ENCODE data around the gene ANOS1.

ANOS1 gene

DNA sequence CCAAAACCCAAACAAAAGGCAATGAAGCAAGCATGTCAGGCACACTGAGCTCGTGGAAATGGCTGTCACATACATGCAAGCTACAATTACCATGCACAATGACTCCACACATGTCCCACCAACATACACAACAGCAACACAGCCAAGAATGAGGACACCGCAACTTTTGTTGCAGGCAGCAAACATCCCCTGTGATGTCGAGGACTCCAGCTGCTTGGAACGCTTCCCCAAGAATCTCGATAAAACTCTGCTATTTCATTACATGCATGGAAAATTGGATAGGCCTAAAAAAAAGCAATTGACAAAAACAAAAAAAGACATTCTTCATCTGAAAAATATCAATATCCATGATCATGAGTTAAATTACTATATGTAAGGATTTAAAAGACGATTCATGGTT is 11.8 kb downstream of the ANOS1 start:
- no peak for DNase-seq (ENCODE audit: low read depth in 3 of 3, low spot score in 1 of 3)

DNA sequence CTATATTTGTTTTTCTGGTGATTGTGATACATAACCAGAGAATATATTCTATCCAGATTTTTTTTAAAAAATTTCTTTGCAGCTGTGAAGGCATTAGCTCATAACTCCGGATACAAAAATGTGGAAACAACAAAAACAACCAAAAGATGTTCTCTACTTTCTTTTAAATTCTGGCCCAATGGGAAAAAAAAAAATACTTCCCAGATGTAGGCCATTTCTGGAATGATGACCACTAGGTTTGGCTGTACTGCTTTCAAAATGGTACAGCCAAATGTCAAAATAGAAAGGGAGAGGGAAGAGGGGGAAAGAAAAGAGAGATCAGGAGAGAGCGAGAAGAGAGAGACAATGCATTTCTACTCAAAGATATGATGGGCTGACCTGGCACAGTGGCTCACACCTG is 14.6 kb downstream of the ANOS1 start:
- no peak for DNase-seq (ENCODE audit: low read depth in 3 of 3, low spot score in 1 of 3)

DNA sequence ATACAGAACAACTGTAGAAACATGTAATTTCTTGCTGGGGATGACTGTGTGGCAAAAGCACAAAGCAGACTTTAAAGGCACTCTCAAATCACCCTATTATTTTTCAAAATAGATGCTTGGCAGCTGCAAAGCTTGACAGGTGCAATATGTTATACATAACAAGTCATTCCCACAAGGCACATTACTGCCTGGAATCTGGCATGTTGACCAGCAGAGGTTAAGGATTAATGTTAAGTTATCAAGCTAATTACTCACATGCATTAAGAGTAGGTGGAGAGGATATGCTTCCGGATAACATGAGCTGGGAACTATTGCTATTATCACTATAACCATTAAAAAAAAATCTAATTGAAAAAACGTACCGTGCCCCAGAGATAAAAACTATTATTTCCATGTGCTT is 17.8 kb downstream of the ANOS1 start:
- no peak for DNase-seq (ENCODE audit: low read depth in 3 of 3, low spot score in 1 of 3)

DNA sequence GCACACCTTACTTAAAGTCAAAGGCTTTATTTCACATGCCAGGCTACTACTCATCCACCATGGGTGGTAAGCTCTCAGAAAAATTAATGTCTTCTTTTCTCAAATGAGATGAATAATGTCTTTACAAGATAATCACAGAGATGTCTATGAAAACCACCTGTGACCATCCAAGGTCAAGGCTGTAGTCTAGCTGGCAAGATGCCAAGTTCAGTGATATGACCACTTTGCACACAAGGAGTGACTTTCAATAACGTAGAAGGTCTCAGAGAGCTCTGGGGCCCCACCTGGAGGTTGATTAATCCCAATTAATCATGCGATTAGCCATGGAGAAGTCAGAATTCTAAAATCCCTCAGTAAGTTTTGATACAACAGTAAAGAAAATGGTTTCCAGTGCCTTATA is 20.5 kb downstream of the ANOS1 start:
- DNase-seq (ENCODE audit: low read depth in 3 of 3, low spot score in 1 of 3) = no peak

DNA sequence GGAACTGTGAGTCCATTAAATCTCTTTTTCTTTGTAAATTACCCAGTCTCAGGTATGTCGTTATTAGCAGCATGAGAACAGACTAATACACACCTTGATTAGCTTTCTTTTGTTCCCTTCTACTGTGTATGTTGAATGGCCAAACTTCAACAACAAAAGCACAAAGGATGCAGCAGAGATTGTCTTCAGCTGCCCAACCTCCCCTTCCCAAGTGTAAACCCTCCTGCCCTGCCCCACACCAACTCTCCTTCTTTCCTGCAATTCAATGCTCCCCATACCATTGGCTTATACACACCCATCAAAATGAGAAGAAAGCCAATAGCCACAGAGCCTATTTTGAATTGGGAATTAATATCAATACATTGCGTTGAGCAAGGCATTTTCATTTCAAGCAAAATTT is 27.8 kb downstream of the ANOS1 start:
- DNase-seq (ENCODE audit: low read depth in 3 of 3, low spot score in 1 of 3) = no peak

DNA sequence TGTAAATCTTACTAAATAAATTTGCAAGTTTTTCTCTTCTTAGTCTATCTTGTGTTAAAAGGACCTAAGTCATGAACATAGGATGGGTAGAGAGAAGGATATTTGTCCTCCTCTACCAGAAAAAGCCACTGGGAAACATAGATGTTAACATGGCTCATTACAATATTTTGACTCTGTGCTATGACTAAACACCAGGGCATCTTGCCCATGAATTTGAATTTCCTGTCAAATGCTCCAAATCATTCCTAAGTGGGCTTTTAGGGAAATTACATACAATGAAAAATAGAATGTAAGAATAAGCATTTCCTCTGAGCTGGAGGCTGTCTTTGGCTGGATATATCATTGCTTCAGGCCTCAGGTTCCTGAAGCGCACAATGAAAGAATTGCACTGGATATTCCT is 39.1 kb downstream of the ANOS1 start:
- DNase-seq (ENCODE audit: low read depth in 3 of 3, low spot score in 1 of 3) = no peak

DNA sequence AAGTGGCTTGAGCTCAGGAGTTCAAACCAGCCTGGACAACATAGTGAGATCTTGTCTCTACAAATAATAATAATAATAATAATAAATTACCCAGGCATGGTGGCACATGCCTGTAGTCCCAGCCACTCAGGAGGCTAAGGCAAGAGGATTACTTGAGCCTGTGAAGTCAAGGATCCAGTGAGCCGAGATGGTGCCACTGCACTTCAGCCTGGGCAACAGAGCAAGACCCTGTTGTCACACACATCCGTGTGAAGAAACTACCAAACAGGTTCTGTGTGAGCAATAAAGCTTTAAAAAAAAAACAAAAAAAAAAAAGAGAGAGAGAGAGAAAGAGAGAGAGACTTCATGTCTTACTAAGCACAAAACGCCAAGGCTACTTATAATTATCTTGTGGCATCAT is 42.5 kb downstream of the ANOS1 start:
- no peak for DNase-seq (ENCODE audit: low read depth in 3 of 3, low spot score in 1 of 3)

DNA sequence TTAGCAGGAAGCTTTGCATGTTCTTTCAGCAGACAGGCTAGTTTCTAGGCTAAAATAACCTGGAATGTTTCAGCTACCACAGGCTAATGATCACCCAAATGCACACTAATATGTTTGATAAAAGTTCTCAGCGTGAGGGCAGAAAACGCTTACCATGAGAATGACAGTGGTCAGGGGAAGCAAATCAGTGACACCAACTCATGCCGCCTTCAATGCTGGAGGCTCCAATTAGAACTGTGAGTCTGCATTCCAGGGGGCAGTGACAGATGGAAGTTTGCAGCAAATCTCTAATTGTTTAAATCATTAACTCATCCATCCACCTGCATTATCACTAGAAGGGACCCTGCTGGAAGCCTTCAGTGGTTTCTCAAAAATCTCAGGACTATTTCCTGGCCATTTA is 43.2 kb downstream of the ANOS1 start:
- no peak for DNase-seq (ENCODE audit: low read depth in 3 of 3, low spot score in 1 of 3)

DNA sequence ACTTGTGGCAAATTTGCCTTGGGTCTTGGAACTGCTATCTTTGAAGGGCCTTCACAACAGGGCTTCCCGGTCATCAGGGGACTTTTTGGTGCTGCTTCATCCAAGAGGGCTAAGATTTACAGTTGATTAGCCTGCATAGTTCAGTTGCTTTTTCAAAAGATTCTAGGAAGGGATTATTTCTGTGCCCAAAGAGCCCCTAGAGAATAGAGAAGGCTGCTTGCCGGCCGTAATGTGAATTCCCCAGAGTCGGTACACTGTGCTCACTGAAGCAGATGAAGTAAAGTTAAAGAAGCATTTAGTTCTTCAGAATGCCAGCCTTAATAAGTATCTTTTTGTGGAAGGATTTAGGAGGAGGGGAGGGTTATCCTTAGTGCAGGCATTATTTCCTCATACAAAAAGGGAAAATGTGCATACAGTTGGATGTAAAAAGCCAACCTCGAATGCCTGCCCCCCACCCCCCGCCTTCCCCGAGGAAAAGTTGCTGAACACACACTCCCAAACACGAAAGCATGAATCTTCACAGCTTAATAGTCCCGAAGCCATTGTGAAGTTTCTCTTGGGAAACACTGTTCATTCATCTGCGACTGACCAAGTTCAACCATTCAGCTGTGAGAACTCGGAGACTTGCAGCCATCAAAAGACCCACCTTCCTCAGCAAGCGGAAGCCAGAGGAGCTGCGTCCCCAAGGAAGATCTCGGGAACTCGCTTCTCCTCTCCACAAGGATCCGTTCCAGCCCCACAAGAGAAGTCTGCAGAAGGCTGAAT is 47.6 kb downstream of the ANOS1 start:
- DNase-seq (ENCODE audit: low read depth in 3 of 3, low spot score in 1 of 3) = no peak

DNA sequence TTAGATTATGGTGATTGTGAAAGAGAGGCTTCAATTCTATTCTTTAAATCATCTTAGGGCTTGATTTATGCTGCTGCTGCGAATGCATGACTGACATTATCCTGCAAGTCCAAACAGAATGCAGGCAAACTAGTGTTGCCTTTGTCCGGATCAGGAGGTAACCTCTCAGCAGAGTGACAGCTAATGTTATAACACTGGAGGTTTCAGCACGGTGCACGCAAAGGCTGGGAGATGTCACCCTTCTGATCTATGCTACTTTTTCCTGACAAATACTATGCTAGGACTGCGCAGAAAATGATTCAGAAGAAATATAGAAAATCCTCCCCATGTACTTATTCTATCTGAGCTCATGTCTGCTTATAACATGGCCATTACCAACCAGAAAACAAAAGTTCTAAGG is 48.2 kb downstream of the ANOS1 start:
- DNase-seq (ENCODE audit: low read depth in 3 of 3, low spot score in 1 of 3) = no peak

DNA sequence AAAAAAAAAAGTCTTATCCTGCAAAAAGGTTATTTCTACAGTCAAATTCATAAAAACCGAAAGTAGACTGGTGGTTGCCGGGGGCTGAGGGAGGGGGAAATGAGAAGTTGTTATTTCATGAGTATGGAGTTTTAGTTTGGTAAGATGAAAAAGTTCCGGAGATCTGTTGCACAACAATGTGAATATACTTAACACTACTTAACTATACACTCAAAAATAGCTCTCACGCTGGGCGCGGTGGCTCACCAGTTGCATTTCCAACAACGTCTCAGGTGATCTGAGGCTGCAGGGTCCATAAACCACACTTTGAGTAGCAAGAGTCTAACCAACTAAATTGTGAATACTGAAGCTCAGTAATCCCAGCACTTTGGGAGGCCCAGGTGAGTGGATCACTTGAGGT is 52.4 kb downstream of the ANOS1 start:
- DNase-seq (ENCODE audit: low read depth in 3 of 3, low spot score in 1 of 3) = no peak

DNA sequence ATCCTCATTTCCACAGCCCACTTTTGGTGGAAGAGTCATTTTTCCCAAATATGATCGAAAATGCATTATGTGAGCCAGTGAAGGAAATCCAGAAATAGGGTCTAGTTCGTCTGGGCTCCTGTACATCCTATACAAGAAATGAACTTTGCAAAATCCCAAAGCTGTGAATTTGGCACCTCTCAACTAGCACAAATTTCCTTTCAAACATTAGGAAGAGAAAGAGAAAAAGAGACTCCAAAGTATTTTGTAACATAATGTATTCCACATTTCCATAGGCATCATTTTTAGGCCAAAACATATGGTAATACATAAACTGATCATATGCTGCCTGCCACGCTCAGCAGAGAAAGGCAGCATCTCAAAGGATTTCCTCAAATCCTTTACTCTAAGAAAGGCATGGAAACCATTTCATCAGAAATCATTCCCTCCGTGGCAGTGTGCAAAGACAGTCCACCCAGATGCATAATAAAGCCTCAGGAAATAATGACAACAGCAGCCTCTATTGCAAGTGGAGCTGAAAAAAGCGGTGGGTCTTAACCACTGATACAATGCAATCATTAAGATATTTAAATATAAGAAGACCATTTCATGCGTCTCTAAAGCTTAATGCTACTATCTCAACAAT is 56.8 kb downstream of the ANOS1 start:
- DNase-seq (ENCODE audit: low read depth in 3 of 3, low spot score in 1 of 3) = no peak

DNA sequence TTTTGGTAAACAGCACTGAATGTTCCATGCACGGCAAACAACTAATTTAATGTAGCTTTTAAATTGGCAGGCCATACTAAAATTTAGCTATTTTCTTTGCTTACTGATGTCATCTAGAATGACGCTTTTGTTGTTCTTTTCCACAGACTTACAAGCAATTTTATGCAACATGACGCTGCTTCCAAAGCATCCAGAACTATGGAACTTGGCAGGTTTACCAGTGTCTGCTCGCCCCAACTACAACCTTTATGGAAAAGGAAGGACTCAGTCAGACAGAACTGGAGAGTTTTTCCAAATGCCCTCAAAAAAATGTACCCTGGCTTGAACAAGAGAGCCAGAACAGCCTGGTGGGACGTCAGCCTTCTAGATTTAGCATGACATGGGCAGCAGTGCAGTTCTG is 58.7 kb downstream of the ANOS1 start:
- DNase-seq (ENCODE audit: low read depth in 3 of 3, low spot score in 1 of 3) = no peak

DNA sequence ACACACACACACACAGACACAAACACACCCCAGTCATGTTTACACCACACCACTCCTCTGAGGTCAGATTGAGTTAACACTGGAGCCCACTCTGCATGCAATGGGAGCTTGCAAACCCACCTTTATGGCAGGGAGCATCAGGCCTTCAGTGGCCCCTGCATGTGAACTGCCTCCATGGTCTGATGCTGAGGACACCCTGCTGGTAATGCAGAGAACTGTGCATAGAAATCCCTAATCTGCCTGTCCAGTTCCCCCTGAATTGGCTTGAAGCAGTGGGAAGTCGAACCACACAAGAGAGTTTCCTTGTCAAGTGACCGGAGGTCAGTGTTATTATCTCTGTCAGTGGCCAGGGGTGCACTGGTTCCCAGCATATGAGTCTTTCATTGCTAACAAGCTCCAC is 59.8 kb downstream of the ANOS1 start:
- DNase-seq (ENCODE audit: low read depth in 3 of 3, low spot score in 1 of 3) = no peak

DNA sequence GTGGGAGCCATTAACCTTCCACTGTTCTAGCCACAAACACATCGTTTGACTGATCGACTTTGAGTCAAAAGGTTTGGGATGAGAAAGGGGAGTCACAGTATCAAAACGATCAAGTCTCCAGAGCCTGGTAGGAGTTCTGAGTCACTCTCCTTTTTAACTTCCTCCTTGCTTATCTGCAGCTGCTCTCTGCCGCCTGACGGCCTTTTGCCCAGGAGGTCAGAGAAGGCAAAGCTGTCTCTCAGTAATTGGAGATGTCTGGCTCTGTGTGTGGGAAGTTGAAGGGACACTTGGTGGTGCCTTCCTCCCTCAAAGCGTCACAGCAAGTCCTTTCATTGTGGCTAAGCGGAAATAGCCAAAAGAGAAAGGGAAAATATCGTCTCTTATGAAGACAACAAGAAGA is 63.1 kb downstream of the ANOS1 start:
- DNase-seq (ENCODE audit: low read depth in 3 of 3, low spot score in 1 of 3) = no peak

DNA sequence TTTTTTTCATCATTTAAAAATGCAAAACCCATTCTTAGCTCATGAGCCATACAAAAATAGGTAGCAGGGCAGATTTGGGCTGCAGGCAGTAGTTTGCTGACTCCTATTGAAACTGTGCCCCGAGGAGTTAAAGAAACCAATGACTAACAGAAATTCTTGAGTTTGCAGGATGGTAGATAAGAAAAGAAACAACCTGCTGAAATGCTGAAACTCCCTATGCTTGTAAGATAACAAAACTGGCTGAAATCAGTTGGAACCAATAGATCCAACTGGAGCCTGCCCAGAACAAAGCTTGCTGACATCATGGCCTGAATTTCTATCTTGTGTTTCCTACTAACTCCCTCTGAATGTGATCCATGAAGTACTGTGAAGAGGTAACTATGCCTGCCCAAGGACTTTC is 68.6 kb downstream of the ANOS1 start:
- no peak for DNase-seq (ENCODE audit: low read depth in 3 of 3, low spot score in 1 of 3)

DNA sequence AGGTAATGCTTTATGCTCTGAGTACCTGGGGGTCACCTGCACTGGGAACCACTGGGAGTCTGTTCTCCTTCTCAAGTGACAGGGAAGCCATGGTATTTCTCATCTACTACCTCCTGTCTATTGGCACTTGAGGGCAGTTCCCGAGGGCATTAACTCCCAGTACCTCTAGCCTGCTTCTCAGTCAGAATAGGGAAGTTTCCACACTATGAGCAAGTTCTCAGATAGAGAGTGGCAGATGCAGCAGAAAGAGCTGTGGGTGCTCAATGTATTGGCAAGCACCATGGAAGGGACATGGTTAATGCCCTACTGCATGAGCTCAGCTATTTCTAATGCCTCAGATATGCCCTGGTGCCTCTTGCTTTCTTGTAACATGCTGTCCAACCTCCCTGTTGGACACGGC is 74.1 kb downstream of the ANOS1 start:
- no peak for DNase-seq (ENCODE audit: low read depth in 3 of 3, low spot score in 1 of 3)

DNA sequence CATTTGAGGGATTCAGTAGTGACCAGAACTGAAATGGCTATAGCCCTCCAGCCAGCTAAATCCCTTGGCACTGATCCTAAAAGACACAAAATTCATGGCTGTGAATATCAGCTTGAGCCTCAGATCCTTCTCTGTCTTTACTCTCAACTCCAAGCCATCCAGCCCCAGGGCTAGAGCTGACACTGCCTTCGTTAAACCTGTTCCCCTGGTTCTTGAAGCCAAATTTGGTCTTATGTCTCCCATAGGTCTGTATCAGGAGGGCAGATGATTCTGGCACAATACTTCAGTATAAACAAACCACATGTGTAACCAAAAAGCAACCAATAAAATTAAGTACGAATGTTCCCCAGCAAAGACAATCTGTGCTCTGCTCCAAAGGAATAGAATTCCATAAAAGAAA is 78.0 kb downstream of the ANOS1 start:
- no peak for DNase-seq (ENCODE audit: low read depth in 3 of 3, low spot score in 1 of 3)

DNA sequence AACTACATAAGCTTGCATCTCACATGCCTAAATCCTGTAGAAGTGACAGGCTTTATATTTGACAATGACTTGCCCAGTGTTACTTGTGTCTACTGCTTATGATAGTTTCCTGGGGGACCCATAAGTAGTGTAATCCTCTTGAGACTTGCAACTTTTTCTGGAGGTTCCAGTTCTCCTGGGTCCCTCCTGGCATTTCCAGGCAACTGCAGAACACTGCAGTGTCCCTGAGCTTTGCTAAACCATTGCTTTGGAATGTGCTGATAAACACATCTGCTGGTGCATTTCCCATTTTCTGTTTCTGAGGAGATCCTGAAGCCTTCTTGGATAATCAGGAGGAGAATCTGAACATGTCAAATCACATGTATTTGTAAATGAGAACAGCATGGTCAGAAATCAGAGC is 82.0 kb downstream of the ANOS1 start:
- no peak for DNase-seq (ENCODE audit: low read depth in 3 of 3, low spot score in 1 of 3)

DNA sequence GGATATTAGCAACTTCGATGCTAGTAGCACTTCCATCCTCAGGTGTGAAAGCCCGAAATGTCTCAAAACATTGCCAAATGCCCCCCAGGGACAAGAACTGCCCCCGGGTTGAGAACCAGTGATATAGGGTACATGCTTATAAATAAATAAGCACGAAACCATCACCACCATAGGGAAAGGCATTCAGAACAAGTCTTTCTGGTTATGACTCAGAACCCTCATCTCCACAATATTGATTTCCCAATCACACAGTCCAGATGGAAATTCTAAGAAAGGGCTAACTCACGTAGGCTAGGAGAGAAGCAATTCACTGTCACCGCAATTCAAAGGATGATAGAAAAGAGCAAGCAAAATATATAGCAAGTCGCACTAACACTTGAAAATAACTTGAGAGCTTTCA is 84.8 kb downstream of the ANOS1 start:
- no peak for DNase-seq (ENCODE audit: low read depth in 3 of 3, low spot score in 1 of 3)

DNA sequence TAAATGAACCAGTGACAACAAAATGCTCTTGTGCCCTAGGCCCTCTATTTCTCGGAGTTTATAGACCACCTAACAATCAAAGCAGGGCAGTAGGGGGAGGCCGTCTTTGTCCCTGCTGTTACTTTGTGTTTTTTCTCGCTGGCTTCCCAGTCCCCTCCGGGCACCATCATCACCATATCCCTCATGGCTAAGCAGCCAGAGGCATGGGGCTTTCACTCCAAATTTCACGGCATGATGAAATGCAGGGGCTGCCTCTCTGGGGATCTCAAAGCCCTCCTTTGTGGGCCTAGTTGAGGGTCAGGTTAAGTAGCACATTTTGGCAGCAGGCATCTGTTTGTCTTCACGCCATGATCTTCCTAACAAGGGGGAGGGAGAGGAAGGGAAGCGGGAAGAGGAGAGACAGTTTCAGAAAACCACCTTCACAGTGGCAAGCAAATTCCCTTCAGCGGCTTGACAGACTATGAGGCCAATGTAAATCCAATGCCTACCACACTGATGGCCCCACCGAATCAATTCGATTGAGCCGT is 91.9 kb downstream of the ANOS1 start:
- no peak for DNase-seq (ENCODE audit: low read depth in 3 of 3, low spot score in 1 of 3)

DNA sequence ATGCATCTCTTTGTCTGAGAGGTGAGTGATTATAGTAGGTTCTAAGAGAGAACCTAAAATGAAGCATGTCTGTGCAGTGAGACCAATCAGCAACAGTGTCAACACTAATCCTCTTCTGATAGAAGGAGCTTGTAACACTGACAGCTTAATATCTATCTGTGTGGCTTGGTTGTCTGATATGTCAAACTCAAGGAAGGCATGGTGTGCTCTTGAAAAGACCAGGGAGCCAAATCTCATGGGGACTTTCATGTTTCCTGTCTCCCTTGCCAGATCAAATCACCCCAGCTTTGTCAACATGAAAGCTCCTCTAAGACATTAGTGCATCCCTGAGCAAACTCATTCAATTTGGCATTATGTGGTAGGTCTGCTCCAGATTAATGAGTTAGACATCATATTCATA is 95.4 kb downstream of the ANOS1 start:
- no peak for DNase-seq (ENCODE audit: low read depth in 3 of 3, low spot score in 1 of 3)

DNA sequence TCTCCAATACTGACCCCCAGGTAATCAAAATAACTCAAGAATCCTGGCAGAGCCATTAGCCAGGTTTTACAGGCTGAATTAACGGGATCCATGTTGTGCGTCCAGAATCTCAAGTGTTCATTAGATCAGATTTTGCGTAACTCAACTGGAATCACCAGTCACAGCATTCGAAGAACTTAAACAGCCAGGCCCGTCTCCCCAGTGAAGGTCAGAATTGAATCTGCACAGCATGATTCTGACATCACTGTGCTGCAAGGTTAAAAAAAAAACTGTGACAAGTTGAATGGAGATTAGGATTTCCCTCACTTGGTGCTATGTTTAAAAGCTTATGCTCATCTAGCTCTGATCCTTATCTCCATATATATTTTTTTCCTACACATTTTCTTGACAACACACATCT is 96.1 kb downstream of the ANOS1 start:
- no peak for DNase-seq (ENCODE audit: low read depth in 3 of 3, low spot score in 1 of 3)
